OCI-M2 (cell line): ENCODE data around the gene DPCD.

Experiments used
- DNase-seq: peaks from one replicate; lab custom pipeline; 2025; ENCODE audit not compliant: unreplicated experiment; lab: John Stamatoyannopoulos, UW

Gene DPCD

DNA sequence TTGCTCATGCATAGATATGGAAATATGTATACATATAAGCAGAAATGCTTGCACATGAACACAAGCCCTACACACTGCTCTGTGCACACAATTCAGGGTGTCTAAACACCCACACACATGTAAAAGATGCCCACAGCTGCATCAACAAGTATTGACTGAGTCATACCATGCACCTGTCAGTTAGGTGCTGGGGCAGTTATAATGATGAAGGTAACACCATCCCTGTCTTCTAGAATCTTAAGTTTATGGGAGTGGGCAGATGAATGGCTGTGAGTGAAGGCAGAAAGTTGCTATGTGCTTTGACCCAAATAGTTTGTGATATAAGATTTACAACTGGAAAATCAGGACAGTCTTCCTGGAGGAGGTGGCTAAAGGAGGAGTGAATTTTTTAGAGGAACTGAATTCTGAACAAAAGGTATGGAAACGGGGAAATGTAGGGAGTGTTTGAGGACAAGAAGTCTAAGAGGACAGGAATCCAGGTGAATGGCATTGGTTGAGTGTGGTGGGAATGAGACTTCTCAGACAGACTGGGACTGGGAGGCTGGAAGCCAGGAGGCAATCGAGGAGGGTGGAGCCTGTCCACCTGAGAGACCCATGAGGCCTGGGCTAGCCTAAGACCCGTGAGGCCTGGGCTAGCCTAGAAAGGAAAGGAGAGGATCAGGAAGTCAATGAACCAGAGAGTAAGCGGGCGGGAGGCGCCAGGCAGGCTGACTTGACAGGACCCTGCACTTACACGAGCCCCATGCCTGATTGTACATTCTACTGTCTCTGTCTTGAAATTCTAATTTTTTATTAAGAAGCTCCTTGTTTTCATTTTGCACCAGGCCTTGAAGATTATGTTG is 20.7 kb upstream of the DPCD start:
- DNase-seq: no peak

GRCh38 chr10:101568054-101568745 is 19.9 kb upstream of the DPCD start:
- DNase-seq: no peak

GRCh38 chr10:101569323-101569621 is 18.8 kb upstream of the DPCD start:
- DNase-seq: no peak

- DNase-seq: no peak
Observed at GRCh38 chr10:101569622-101570427, 18.3 kb upstream of the DPCD start.

DNA sequence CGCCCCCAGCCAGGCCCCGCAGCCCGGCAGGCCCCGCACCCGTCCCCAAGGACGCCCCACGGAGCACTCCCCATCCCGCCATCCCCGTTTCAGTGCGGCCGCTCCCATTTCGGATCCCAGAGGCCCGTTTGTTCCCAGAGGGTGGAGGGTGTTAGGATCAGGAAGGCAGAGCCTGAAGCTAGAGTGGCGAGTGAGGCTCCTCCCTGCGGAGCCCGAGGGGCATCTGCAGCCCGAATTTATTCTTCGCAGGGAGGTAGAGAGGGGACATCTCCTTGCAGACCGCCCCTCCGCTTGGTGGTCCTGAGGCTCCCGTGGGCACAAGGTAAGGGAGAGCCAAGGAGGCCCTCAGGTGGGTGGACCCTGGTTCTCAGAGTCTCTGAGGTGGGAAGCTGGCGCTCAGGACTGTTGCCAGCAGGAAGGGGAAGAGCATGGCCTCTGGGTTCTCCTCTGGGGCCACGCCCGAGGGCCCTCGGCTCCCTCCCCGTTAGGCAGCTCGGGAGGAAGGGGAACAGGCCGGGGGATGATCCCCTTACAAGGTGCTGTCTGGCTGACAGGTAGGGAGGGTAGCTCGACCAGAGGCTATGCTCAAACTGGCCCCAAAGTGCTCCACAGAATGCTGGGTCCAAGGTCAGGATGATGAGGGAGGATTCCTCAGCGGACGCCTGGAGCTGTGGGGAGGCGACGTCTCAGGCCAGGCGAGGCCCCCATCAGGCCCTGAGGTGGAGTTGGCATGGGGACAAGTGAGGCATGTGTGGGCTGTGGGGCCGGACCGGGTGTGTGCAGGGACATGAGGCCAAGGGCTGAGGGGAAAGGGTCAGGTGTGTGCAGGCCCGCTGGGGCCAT is 17.5 kb upstream of the DPCD start:
- no peak for DNase-seq

GRCh38 chr10:101571271-101571925 is 16.7 kb upstream of the DPCD start:
- DNase-seq: no peak

DNA sequence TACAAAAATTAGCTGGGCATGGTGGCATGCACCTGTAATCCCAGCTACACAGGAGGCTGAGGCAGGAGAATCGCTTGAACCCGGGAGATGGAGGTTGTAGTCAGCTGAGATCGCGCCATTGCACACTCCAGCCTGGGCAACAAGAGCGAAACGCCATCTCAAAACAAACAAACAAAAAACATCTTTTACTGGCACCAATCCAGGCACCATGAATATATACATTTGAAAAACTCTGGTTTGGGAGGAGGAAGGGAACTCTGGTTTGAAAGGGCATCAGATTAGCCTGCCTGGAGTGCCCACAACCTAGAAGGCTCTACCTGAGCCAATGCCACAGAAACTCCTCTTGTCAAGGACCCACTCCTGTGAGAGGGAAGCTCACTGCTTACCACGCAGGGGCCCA is 16.0 kb upstream of the DPCD start:
- no peak for DNase-seq

DNA sequence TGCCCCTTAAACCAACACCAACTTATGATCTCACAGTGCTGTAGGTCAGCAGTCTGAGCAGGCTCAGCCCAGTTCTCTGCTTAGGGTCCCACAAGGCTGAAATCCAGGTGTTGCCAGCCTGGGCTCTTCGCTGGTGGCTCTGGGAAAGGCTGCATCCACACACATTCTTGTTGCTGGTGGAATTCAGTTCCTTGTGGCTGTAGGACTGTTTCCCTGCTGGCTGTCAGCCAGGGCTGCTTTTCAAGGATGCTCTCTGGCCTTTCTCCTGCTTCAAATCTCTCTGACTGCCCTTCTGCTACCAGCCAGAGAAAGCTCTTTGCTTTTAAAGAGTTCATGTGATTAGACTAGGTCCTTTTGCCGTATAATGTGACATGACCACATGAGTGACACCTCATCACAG is 15.3 kb upstream of the DPCD start:
- DNase-seq: no peak

DNA sequence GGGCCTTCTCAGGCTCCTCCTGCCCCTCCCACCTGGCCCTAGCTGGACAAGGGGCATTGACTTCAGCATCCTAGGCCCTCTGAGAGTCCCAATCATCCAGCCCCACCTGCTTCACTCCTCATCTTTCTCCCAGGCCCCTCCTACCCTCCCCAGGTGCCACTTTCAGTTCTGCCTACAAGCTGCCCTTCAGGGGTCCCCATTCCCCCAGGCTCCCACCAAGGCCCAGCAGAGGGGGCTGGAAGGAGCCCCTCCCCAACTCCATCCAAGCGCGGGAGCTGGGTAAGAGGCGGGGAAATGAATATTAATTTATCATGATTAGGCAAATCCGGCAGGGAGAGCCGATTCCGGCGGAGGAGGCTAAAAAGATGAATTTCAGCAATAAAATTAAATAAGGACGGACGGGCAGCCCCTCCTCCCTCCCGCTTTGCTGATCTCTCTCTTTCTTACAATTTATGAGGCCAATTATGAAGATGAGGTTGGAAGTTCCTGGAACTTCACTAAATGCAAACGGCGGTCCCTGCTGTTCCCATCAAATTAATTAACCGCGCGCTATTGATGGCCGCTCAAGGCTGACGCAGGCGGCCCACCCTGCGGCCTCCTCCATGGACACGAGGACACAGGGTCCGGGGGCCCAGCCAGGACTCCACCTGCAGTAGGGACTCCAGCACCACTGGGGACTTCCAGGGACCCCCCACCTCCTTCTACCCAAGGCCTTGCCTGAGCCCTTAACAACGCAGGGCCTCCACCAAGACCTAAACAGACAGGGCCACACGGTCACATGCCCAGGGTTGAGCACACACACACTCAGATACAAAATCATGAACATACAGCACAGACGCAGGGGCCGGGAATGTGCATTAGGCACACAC is 14.0 kb upstream of the DPCD start:
- no peak for DNase-seq

DNA sequence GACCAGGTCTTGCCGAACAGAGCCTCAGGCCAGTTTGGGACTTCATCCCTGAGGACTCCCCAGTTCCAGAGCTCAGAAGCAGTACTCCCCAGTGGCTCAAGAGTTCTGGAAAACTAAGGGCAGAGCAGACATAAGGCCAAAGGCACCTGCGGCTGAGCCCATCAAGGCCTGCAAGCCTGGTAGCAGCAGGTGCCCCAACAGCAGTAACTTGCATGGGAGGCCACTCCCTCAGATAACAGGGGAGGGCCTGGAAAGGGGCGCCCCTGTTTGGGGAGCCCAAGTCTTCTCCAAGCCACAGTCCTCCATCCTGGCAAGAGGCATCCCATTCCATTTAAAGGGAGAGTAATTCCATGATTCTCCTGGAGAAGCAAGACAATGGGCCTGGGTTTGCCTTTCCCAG is 13.0 kb upstream of the DPCD start:
- DNase-seq: no peak

DNA sequence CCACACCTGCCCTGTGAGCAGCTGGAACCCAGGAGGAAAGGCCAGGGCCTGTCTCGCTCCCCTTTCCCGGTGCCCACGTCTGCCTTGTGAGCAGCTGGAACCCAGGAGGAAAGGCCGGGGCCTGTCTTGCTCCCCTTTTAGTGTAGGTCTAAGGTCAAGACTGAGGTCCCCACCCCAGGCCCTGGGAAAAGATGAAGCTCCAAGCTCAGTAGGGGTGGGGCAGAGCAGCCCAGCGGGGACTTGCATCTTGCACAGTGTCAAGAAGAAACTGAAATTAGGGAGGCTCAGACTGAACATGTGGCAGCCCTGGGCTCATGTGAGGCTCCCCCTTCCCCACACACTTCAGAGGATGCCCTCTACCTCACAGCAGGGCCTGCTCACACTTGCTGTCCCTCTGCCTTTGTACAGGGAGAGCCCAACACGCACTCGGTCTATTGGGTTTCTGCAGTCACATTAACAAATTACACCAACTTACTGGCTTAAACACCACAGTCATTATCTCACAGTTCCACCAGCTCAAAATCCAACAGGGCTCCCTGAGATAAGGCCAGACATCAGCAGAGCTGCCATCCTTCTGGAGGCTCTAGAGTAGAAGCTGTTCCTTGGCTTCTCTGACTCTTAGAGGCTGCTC is 12.4 kb upstream of the DPCD start:
- peak; percentile 62 for DNase-seq

GRCh38 chr10:101576211-101576863 is 11.8 kb upstream of the DPCD start:
- no peak for DNase-seq

- no peak for DNase-seq
Observed at GRCh38 chr10:101577121-101577871, 10.8 kb upstream of the DPCD start.

DNA sequence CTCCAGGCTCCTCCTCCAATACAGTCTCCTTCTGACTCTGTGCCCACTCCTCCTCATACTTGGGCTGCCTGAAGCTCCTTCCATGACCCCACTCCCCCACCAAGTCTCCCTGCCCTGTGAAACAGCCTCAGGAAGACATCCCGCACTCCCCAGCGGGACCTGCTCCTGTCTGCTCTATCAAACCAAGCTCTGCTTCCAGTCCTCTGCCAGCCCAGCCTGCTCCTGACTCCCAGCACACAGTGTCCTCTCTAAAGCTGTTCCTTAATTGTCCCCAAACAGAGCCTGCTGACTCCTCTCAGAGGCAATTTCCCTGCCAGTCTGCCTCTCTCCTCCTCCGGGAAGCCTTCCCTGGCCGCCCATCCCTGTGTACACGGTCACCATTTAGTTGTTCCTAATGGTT is 9.9 kb upstream of the DPCD start:
- DNase-seq: no peak

GRCh38 chr10:101578803-101579515 is 9.2 kb upstream of the DPCD start:
- DNase-seq: no peak

DNA sequence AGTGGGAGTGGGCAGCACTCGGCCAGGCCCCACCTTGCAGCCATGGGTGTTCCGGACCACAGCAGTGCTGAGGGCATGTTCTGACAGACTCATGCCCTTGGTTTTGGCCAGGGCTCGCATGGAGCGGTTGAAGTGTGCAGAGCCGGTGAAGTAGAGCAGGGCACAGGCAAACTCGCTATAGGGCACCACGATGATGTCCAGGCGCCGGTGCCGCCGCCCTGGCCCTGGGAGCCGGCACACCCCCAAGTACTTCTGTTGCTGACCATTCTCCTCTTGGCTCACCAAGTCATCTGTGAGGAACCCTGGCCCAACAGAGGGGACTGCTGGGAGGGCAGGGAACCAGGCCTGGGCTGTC is 8.6 kb upstream of the DPCD start:
- DNase-seq: no peak
